HuH-7.5 (cell line): Measurements from ENCODE around the gene CDKN2B-AS1.

Experiments
- DNase-seq: peaks from one replicate; pipeline ENCODE4 v3.0.0; 2011; ENCODE audit warnings: low spot score

Gene CDKN2B-AS1

DNA sequence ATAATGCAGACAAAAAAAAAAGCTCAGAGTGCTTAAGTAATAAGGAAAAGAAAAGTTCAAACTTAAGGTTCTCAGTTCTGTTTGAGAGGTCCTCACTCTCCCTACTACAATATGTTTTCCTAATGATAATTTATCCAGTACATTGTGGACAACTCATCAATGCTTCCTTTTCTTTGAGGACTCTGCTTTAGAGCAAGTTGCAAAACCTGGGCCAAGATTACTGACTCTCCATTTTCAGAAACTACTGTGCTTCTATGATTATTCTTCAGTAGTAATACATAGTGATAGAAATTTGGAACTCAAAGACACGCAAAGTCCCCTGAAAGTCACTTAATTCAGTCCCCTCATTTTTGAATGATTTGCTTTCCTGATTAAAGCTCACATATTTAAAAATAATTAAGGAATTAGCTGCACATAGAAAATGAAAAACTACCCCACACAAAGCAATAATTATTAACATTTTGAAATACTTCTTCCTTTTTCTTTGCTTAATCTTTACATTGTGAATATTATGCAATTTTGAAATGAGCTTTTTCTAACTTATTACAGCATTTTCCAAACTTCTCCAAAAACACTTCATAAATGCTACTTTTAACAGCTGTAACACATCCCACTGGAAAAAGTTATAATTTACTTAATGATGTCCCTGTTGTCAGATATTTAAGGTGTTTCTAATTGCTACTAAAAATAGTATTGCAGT, 11.6 kb upstream of the CDKN2B-AS1 start:
- DNase-seq, result no peak

DNA sequence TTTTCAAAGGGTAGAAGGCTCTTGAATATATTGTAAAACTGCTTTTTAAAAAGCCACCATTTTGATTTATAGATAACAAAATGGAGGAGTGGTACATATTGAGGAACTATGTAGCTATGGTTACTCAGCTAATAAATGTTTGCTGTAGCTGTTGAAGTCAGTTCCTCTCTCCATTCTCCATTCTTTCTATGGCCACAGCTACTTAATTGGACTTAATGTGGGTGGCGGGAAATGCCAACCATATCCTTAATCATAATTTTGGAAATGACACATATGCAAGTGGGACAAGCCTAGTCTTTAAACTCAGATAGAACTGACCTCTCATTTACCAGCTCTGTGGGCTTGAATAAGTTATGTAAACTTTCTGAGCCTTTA, 11.0 kb upstream of the CDKN2B-AS1 start:
- DNase-seq, result no peak

DNA sequence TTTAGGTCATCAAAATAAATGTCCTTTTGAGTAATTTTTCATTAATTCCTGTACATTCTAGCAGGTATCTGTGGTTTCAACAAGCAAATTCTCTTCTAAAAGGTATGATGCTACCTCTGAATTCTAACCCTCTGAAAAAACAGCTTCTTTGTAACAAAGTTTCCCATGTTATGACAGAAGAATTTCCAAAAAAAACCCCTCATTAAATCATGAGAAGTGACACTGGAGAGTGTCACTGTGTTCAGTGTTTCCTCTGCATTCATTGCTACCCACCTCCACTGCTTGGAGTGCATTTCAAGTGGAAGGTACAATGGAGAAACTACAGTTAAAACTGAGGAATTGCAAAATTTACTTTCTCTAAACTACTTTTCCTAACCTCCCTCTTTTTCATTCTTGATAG, 10.5 kb upstream of the CDKN2B-AS1 start:
- DNase-seq, result no peak

DNA sequence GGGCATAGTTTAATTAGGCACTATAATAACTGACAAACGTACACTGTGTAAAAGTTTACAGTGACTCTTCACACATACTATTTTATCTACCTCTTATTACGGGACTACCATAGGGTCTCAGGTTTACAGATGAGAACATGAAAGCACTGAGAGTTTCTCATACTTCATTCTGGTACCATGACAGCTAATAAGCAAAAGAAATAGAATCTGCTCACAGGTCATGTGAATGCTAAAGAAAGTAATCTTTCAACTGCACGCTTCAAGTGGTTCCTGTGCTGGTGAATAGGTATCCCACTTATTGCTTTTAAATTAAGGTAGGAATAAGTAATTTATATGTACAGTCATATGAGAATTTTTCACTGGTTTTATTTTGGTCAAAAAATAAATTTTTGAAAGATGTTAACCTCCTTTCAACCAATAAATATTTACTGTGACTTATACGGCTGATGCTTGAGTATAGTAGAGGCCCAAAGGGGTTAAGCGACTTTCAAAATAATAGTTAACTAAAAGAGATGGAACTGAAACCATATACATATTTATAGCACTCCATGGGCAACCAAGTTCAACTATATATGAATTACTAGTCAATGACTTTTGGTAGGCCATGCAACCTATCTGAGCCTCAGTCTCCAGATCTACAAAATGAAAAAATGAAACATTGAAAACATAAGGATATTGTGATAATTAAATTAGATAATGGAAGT, 8.5 kb upstream of the CDKN2B-AS1 start:
- no peak for DNase-seq

DNA sequence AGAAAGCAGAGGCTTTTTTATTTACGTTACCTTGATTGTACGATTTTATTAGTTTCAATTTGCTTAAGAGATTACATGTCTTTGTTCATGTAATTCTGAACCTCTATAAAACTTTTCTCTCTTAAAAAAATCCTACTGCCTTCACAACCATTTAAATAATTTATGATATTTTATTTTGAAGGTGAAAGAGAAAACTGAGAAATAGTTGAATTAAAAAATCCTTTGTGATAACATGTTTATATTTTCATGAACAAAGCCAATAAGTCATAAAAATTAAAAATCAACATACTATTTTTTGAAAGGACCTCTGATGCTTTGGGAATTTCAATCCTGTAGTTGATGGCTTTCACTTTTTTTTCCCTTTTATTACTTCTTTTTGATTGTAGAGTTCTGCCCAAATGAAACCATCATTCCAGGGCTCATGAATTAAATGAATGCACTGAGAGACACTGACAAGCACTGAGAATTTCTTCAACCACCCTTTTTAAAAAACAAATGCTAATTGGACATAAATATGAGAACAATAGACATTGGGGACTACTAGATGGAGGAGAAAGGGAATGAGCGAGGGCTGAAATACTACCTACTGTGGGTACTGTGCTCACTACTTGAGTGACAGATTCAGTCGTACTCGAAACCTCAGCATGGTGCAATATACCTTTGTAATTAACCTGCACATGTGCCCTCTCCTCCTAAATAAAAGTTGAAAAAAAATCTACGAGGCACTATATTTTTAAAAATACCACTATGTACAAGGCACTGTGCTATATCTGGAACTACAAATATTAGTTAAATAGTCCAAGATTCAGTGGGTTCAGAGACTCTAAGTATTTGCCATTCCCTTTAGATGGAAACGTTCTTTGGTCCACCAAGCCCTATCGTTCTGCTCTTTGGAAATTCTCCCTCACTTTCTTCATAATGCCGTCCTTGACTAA, 6.3 kb upstream of the CDKN2B-AS1 start:
- no peak for DNase-seq

DNA sequence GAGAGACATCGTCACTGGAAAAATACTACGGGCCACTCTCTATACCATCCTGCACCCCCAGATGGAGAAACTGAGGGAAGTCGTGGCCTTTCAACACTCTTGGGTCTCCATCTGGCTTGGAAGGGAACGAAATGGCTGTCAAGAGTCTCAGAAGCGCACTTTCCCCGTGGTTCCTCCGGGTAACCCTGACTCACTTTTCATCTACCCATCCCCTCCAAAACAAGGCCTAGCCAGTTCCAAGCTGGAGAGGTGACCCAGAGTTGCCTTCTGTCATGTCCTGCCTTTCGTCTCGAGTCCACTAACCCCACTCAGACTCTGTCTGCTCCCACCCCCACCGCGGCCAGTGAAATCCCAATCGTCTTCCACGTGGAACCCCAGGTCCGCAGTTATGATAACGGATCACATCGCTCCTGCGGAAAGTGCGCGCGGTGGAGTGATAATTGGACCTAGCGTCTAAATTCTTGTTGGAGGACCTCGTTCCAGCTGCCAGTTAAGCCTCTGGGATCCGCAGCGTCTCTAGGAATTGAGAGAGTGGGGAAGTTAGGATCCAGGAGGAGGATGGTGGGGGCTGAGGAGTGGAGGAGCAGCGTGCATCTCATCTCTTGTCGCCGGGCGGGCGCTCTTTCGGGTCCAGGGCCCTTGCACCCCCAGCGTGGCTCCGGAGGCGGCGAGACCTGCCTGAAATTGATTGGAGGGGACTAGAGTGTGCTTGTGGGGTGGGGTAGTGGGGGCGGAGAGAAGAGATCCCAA, 5.0 kb upstream of the CDKN2B-AS1 start:
- no peak for DNase-seq

DNA sequence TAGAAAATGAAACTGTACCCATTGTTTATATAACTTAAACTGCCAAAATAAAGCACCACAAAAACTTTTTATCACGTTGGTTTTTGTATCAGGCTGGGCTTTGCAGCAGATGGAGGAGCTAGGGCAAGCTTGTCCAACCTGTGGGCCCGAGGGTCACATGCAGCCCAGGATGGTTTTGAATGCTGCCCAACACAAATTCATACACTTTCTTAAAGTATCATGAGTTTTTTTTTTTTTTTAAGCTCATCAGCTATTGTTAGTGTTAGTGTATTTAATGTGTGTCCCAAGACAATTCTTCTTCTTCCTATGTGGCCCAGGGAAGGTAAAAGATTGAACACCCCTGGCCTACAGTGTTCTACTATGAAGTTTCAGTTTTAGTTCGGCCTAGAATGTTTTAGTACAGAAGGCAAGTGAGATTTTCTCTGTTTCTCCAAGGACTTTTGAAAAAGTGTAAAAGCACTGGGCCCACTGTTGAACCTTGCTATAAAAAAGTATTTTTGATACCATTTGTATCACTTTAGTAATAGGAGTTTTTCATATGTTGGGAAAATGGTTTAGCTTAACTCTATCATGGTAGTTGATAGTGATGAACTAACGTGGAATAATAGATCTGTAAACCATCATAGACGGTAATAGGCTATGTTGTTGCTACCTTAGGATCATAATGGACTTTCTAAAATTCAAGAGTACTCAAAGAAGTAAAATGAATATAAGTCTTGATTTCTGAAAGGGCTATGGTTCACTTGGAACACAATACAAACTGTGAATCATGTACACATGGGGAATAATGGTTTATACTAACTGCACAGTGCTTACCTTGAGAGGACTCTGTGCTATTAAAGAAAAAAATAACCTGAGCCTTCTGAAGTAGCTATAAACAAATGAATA, 3.3 kb upstream of the CDKN2B-AS1 start:
- DNase-seq, result no peak

- no peak for DNase-seq
Observed at GRCh38 chr9:21993007-21993406, 1.6 kb upstream of the CDKN2B-AS1 start.

DNA sequence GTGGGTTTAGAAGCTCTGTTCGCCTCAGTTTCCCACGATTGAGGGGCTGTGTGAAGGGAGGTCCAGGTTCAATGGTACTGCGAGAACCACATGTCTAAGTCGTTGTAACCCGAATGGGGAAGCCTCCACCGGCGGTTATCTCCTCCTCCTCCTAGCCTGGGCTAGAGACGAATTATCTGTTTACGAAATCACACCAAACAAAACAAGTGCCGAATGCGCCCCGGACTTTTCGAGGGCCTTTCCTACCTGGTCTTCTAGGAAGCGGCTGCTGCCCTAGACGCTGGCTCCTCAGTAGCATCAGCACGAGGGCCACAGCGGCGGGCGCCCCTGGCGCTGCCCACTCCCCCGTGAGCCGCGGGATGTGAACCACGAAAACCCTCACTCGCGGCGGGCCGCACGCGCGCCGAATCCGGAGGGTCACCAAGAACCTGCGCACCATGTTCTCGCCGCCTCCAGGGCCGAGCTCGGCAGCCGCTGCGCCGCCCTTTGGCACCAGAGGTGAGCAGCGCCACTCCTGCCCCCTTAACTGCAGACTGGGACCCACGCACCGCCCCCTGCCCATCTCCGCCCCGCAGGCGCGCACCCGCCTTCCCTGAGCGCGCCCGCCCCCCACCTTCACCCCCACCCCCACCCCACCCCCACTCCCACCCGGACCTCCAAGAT, 567 bp upstream of the CDKN2B-AS1 start, which contains the start of gene CDKN2A:
Gene CDKN2A, minus strand, starts transcription at position 500 of the 663 bp plus-strand sequence.
- no peak for DNase-seq

GRCh38 chr9:21995006-21995665, 545 bp downstream of the CDKN2B-AS1 start:
- DNase-seq, result no peak

DNA sequence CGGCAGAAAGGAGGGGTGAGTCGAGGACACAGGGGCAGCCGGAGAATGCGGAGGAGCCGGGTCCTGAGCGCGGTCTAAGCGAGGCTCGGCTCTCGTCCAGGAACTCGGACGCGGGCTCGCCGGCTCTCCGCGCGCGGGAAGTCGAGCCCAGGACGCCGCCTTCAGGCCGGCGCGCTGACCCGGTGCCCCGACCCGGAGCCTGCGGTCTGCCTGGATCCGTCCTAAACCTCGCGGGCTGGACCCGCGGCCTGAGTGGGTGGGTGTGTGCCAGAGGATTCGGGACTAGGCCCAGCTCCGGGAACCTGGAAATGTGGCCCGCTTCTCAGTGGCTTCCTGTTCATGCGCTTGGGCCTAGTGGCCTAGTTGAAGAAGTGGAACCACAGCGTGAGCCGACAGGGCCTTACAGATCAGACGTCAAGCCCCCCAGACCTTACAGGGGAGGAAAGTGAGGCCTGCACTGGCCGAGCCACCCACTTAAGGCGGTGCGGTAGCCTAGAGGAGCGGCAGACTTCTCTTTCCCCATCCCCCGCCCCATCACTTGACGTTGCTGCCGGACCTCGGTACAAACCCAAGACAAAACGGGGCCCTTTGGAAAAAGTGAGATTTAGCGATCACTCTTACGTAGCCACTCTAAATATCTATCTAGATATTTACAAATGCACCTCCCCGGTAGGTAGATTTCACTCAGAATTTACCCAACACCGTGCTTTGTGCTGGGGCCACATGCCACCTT, 1.2 kb downstream of the CDKN2B-AS1 start:
- DNase-seq, result no peak

- no peak for DNase-seq
Observed at GRCh38 chr9:21996438-21996837, 1.8 kb downstream of the CDKN2B-AS1 start.

- no peak for DNase-seq
Observed at GRCh38 chr9:21996858-21997257, 2.3 kb downstream of the CDKN2B-AS1 start.

GRCh38 chr9:21997480-21997879, 2.9 kb downstream of the CDKN2B-AS1 start:
- DNase-seq, result no peak

GRCh38 chr9:21998026-21998425, 3.4 kb downstream of the CDKN2B-AS1 start:
- DNase-seq, result no peak

GRCh38 chr9:22002038-22002437, 7.4 kb downstream of the CDKN2B-AS1 start:
- no peak for DNase-seq

GRCh38 chr9:22005021-22005701, 10.6 kb downstream of the CDKN2B-AS1 start:
- no peak for DNase-seq
